ENCODE data around the gene CNNM2.

The CNNM2 gene

GRCh38 chr10:103077020-103077419, 158.9 kb downstream of the CNNM2 start:
- TF ChIP-seq ZFX (IDR thresholded peaks at IDR 0.05) (no peak), CTCF (conservative IDR thresholded peaks at IDR 0.05) (no peak)

GRCh38 chr10:103077491-103078308, 159.6 kb downstream of the CNNM2 start:
- H3K27ac ChIP-seq, result no peak overlapping the region
- TF ChIP-seq ZFX (IDR thresholded peaks at IDR 0.05) (no peak), CTCF (conservative IDR thresholded peaks at IDR 0.05) (no peak)

More at GRCh38 chr10:103077020-103077419, 158.9 kb downstream of the CNNM2 start:
- no peak overlapping the region for H3K27ac ChIP-seq

GRCh38 chr10:103078309-103078615, 160.2 kb downstream of the CNNM2 start:
- H3K27ac ChIP-seq, result no peak overlapping the region
- no peak for TF ChIP-seq ZFX (IDR thresholded peaks at IDR 0.05)
- TF ChIP-seq CTCF (conservative IDR thresholded peaks at IDR 0.05), result no peak

GRCh38 chr10:103078676-103079075, 160.6 kb downstream of the CNNM2 start:
- TF ChIP-seq CTCF (conservative IDR thresholded peaks at IDR 0.05) (no peak), ZFX (IDR thresholded peaks at IDR 0.05) (no peak)
- no peak overlapping the region for H3K27ac ChIP-seq

GRCh38 chr10:103079100-103079499, 161.0 kb downstream of the CNNM2 start:
- no peak overlapping the region for H3K27ac ChIP-seq
- TF ChIP-seq CTCF (conservative IDR thresholded peaks at IDR 0.05), result no peak
- TF ChIP-seq ZFX (IDR thresholded peaks at IDR 0.05), result no peak

GRCh38 chr10:103079946-103080345, 161.9 kb downstream of the CNNM2 start:
- H3K27ac ChIP-seq, result no peak overlapping the region
- TF ChIP-seq ZFX (IDR thresholded peaks at IDR 0.05) (no peak), CTCF (conservative IDR thresholded peaks at IDR 0.05) (no peak)

- H3K27ac ChIP-seq, result no peak overlapping the region
- no peak for TF ChIP-seq ZFX (IDR thresholded peaks at IDR 0.05)
Measured at GRCh38 chr10:103080891-103081581, 162.9 kb downstream of the CNNM2 start.
